NCI-H1694 treated with DMSO at 0.1 percent for 48 hours (cell line): Measurements from ENCODE around the gene REG4.
"Not testable (repeated sequence)": the region's sequence is repeated elsewhere in the genome, so short reads cannot be mapped to it uniquely, and the experiment has no call there.

Experiments used
- DNase-seq: peaks from one replicate; lab custom pipeline; 2025; lab: John Stamatoyannopoulos, UW

The REG4 gene

DNA sequence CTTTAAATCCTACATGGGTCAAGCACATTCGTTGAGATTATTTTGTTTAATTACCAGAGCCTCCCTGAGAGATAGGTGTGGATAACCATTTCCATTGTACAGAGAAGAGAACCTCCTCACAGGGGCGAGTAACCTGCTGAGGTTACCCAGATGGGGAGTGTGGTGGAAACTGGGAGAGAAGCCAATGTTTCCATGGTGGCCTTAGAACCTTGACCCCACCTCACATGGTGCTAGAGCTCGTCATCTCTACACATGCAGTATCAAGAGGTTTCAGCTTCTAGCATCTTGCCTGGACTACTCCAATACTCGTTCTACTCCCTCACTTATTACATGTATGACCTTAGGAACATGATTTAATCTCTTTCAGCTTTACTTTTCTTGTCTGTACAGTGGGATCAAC is 4.8 kb downstream of the REG4 start:
- no peak for DNase-seq

DNA sequence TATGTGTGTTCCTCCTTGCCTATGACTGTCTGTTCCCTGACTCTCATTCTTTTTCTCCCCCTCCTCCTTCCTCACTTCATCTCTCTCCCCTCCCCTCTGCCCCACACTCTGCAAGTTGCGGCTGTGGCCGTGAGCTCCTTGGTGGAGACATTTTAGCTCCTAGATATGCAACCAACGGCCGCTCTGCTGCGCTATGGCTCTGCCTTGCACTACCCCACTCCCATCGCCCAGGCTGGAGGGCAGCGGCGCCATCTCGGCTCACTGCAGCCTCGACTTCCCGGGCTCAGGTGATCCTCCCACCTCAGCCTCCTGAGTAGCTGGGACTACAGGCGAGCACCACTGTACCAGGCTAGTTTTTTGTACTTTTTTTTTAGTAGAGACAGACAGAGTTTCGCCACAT is 5.5 kb downstream of the REG4 start:
- DNase-seq, result no peak

GRCh38 chr1:119805247-119805646 is 6.0 kb downstream of the REG4 start:
- no peak for DNase-seq

DNA sequence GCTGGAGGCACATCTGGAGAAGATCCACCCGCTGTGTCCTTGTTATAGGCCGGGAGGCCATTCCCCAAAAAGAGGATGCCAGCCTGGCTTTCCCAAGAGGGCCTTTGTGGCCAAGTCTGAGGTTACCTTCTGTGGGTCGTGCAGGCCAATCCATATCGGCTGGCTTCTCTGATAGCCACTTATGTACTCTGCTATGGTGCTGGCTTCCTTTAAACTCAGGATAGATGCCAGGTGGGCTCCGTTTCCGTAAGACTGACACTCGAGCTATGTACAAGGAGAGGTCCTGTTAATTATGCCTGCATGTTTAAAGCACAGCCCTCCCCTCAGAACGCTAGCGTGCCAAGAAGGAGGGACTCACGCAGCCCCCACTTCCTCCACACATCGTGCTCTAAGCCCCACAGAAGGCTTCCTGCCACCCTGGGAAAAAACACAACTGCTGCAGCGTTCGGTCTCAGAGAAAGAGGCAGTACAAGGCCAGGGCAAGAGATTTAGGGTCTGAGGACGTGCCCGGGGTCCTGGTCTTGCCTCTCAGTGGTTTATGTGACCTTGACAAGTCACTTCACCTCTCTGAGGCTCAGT is 11.6 kb downstream of the REG4 start:
- no peak for DNase-seq

GRCh38 chr1:119799003-119799402 is 12.3 kb downstream of the REG4 start:
- DNase-seq, result no peak

DNA sequence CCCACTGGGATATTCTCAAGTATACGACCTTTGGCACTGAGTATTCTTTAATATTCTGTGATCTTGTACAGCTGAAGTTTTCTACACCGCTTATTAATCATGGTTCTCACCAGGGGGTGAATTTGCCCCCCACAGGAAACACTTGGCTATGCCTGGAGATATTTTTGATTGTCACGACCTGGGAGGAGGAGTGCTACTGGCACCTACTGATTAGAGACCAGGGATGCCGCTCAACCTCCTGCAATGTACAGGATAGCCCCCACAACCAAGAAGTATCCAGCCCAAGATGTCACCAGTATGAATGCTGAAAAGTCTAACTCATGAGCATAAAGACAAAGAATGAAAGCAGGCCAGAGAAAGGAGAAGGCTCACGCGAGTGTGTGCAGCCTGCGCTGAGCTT is 13.7 kb downstream of the REG4 start:
- DNase-seq, result no peak

DNA sequence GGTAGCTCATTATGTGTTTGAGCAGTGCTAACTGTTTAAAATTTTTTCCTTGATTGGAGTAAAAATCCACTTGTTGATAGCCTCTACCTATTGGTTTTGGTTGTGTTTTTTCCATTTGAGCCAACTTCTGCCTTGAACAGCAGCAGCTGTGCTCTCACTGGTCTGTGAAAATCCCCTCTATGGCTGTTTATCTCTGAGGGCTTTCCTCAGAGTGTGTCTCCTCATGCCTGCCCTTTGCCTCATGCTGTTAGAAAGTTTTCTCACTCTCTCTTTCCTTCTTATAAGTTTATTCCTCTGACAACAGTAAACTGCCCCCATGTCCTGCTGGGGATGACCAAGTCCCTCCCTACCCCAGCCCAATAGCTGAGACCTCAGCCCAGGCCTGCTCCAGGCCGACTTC is 14.1 kb downstream of the REG4 start:
- no peak for DNase-seq

- DNase-seq, result no peak
Observed at GRCh38 chr1:119795261-119796200, 15.7 kb downstream of the REG4 start.

DNA sequence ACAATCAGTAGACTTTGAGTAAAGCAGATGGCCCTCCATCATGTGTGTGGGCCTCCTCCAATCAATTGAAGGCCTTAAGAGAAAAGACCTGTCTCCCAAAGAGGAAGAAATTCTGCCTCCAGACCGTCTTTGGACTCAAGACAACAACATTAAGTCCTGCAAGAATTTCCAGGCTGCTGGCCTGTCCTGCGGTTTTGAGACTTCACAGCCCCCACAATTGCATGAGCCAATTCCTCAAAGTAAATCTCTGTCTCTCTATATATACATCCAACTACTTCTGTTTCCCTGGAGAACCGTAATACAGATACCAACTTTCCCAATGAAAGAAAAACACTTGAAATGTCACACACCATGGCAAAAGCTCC is 16.4 kb downstream of the REG4 start:
- DNase-seq, result no peak

- no peak for DNase-seq
Observed at GRCh38 chr1:119794230-119794875, 16.9 kb downstream of the REG4 start.

GRCh38 chr1:119791377-119791776 is 19.9 kb downstream of the REG4 start:
- DNase-seq, result no peak

DNA sequence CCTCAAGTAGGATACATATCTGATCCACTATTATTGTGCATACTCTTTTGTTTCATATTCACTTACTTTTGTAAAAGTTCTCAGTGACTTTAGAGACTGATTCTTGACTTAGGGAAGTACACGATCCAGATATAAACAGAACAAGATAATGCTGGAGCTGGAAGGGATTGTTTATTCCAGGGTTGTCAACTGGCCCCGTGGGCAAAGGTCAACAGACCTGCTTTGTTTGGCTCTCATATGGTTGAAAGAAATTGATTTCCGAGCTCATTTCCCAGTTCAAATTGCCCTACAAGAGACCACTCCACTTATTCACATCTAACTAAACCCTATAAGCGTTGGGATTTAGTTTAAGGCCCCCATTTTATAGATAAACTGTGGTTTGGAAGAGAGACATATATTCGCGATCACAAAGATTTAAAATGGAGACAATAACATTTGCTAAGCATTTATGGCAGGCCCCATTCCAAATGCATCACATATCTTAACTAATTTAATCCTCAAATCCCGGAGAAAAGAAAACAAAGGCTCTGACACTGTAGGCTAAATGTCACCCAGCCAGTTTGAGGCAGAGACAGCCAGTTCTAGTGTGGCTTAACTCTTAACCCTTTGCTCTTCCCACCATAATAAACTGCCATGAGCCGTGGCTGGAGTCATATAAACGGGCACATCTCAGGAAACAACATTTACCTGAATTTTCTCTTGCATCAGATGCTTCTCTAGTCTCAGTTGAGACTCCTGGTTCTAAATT is 20.6 kb downstream of the REG4 start:
- DNase-seq, result no peak

DNA sequence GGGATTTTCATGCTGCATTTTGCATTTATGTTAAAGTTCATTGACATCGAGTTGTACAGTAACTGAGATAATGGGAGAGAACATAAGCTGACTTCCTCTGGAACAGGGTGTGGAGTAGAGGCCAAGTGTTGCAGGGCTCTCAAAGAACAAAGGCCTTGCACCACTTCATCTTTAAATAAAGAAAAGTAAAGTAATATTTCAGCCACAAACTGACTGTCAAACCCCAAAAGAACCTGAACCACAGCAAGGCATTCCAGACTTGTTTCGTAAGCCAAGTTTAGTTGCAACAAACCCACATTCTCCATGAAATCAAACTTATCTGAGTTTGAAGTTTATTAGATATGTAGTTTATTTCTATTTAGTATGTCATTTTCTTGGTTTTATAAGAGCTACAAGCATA is 23.5 kb downstream of the REG4 start:
- DNase-seq, result no peak

- DNase-seq, result not testable (repeated sequence)
Observed at GRCh38 chr1:119786473-119787050, 24.7 kb downstream of the REG4 start.

- not testable (repeated sequence) for DNase-seq
Observed at GRCh38 chr1:119786046-119786445, 25.2 kb downstream of the REG4 start.

DNA sequence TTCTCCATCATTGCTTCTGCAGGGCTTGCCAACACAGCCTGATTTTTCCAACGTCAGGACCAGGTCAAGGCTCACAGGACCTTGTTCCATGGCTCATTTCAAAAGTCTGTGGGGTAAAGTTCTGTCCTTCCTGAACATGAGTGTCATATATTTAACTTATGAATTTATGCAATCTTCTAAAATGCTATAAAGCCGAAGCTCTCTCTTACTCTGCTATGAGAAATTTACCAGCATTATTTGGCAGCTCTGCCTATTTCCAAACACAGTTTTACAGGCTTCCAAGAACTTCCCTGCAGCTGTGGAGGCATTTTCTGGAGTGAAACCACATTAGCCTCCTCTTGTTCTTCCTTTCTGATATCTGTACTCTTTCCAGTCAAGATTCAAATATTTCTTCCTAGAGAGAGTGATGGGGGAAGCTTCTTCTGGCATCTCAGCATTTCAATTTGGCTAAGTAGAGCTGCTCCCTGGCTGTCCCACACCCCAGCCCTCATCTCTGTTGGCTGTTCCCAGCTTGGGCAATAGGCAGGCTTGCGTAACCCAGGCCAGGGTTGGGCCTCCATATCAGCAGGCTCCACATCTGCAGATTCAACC is 27.0 kb downstream of the REG4 start:
- no peak for DNase-seq

DNA sequence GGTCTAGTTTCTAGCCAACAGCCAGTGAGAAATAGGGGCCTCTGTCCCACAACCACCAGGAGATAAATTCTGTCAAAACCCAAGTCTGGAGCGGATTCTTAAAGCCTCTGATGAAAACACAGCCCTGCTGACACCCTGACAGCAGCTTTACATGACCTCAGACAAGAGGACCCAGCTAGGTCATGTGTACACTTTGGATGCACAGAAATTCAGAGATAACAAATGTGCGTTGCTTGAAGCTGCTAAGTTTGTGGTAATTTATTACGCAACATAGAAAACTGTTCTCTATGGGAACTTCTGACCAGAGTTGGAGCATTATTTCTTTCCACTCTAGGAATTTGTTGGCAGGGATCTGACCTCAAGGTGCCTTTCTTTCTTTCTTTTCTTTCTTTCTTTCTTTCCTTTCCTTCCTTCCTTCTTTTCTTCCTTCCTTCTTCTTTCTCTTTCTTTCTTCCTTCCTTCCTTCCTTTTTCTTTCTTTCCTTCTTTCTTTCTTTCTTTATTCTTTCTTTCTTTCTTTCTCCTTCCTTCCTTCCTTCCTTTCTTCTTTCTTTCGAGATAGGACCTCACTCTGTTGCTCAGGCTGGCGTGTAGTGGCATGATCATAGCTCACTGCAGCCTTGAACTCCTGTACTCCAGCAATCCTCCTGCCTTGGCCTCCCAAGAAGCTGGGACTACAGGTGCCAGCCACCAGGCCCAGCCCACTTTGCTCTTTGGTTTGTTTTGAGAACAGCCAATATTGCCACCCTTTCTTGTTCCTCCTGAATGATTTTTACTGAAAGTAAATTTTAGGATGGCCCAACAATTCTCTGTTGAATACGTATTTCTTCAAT is 27.7 kb downstream of the REG4 start:
- no peak for DNase-seq

GRCh38 chr1:119782631-119783325 is 28.5 kb downstream of the REG4 start:
- no peak for DNase-seq

GRCh38 chr1:119781434-119782210 is 29.6 kb downstream of the REG4 start:
- no peak for DNase-seq
